ENCODE data around the gene UGP2. TPM values are rescaled to one million over a fixed set of nuclear protein-coding genes. Genes with fewer than 3 reads are reported as not detected.
A peak's percentile ranks its signal among the peaks of the same experiment; 100 is the strongest.

The UGP2 gene
- polyA plus RNA-seq, 3 donors = 22.3 to 71.8 (median 49.9) TPM

DNA sequence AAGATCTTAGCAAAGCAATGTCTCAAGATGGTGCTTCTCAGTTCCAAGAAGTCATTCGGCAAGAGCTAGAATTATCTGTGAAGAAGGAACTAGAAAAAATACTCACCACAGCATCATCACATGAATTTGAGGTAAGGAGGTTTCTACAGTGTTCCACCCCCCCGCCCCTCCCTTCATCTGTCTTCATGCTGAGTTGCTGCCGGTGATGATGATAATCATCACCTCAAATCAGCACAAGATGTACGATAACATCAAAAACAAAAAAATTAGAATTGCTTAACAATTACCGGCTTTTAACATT, 14.6 kb downstream of the UGP2 start:
- intact Hi-C loops (cut with micrococcal nuclease) = no loop called here
- H3K27ac Mint-ChIP-seq = peak overlapping the region in 5 of 7 donors; percentile 4 to 69 (median 32)
- H3K27me3 ChIP-seq (ENCODE audit: control insufficient read depth in 2 of 2, insufficient read depth in 2 of 2, low read length in 2 of 2) = no peaks in the 10 kb centered on the region
- peaks cover 65% of the 10 kb centered on the region for H3K79me2 ChIP-seq (ENCODE audit: insufficient read depth, low read length)
- peak in 2 of 3 donors; percentile 6 to 46 for DNase-seq
- H3K4me3 Mint-ChIP-seq = no peak overlapping the region
- H3K27ac ChIP-seq (ENCODE audit: low read depth in 1 of 2, low read length in 2 of 2) = peak overlapping the region in 1 of 2 donors; percentile 43
- no peak overlapping the region for H3K4me2 ChIP-seq (replicated peaks; ENCODE audit: extremely low read depth, low read length, poor library complexity, severe bottlenecking)
- no peaks in the 10 kb centered on the region for H3K27me3 Mint-ChIP-seq (ENCODE audit: low read depth in 3 of 3)
- no peak overlapping the region for H3K4me3 ChIP-seq (replicated peaks in 1 of 3; ENCODE audit: low read depth in 2 of 3, low read length in 3 of 3)
- H3K9ac ChIP-seq (ENCODE audit: insufficient read depth, low read length, poor library complexity, severe bottlenecking) = no peak overlapping the region
- H3K36me3 ChIP-seq (replicated peaks in 1 of 2; ENCODE audit: control insufficient read depth in 1 of 2, insufficient read depth in 2 of 2, low read length in 2 of 2) = peaks cover 22 to 39% of the 10 kb centered on the region in 2 donors
- peaks cover 27 to 29% of the 10 kb centered on the region in 2 donors for H3K4me1 ChIP-seq (ENCODE audit: control insufficient read depth in 1 of 2, insufficient read depth in 2 of 2, low read length in 2 of 2)
- no peaks in the 10 kb centered on the region for H3K9me3 Mint-ChIP-seq
- H4K20me1 ChIP-seq (ENCODE audit: insufficient read depth, low read length) = peaks cover 67% of the 10 kb centered on the region
- H3K9me3 ChIP-seq (replicated peaks in 1 of 2; ENCODE audit: control insufficient read depth in 1 of 2, insufficient read depth in 1 of 2, low read length in 2 of 2) = no peaks in the 10 kb centered on the region
- peaks cover 46% of the 10 kb centered on the region for H3K4me1 Mint-ChIP-seq
- no CpG with 5 or more reads among the region's 5 CpGs for WGBS (ENCODE audit: insufficient coverage)
- peaks cover 32 to 53% of the 10 kb centered on the region in 2 donors for H3K36me3 Mint-ChIP-seq
- TF ChIP-seq CTCF (IDR thresholded peaks at IDR 0.05) = no peak
- H2AFZ ChIP-seq (ENCODE audit: insufficient read depth, low read depth, low read length, poor library complexity, severe bottlenecking) = no peak overlapping the region

DNA sequence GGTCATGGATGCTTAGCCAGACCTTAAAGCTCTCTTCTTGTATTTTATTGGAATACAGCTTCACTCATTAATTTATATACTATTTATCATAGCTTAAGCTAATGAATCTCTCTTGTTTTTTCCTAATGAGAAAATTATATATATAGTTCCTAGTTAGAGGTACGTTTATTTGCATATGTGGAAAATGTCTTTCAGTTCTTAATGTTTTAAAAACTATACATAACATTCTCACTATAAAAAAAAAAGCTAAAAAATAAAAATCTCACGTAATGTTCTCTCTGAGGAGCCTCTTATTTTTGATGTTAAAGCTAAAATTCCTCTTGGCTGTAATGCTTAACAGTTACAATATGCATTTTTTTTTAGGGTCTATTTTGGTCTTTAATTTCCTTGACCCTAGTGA, 16.6 kb downstream of the UGP2 start:
- H3K36me3 ChIP-seq (replicated peaks in 1 of 2; ENCODE audit: control insufficient read depth in 1 of 2, insufficient read depth in 2 of 2, low read length in 2 of 2) = peaks cover 41 to 60% of the 10 kb centered on the region in 2 donors
- no CpG with 5 or more reads among the region's 2 CpGs for WGBS (ENCODE audit: insufficient coverage)

More for the DNA sequence above, 16.6 kb downstream of the UGP2 start:
- intact Hi-C loops (cut with micrococcal nuclease) = no loop called here
- no peaks in the 10 kb centered on the region for H3K27me3 Mint-ChIP-seq (ENCODE audit: low read depth in 3 of 3)
- H3K4me2 ChIP-seq (replicated peaks; ENCODE audit: extremely low read depth, low read length, poor library complexity, severe bottlenecking) = no peak overlapping the region
- no peaks in the 10 kb centered on the region for H3K9me3 Mint-ChIP-seq
- peaks cover 53% of the 10 kb centered on the region for H4K20me1 ChIP-seq (ENCODE audit: insufficient read depth, low read length)
- no peak overlapping the region for H3K27ac Mint-ChIP-seq
- no peak for DNase-seq
- no peaks in the 10 kb centered on the region for H3K9me3 ChIP-seq (replicated peaks in 1 of 2; ENCODE audit: control insufficient read depth in 1 of 2, insufficient read depth in 1 of 2, low read length in 2 of 2)
- no peak for TF ChIP-seq CTCF (IDR thresholded peaks at IDR 0.05)
- H2AFZ ChIP-seq (ENCODE audit: insufficient read depth, low read depth, low read length, poor library complexity, severe bottlenecking) = no peak overlapping the region
- H3K4me1 Mint-ChIP-seq = peaks cover 30% of the 10 kb centered on the region
- H3K36me3 Mint-ChIP-seq = peaks cover 47 to 74% of the 10 kb centered on the region in 2 donors
- no peak overlapping the region for H3K4me3 ChIP-seq (replicated peaks in 1 of 3; ENCODE audit: low read depth in 2 of 3, low read length in 3 of 3)
- H3K4me3 Mint-ChIP-seq = no peak overlapping the region
- H3K27ac ChIP-seq (ENCODE audit: low read depth in 1 of 2, low read length in 2 of 2) = no peak overlapping the region
- H3K9ac ChIP-seq (ENCODE audit: insufficient read depth, low read length, poor library complexity, severe bottlenecking) = no peak overlapping the region
- H3K27me3 ChIP-seq (ENCODE audit: control insufficient read depth in 2 of 2, insufficient read depth in 2 of 2, low read length in 2 of 2) = no peaks in the 10 kb centered on the region
- peaks cover 50% of the 10 kb centered on the region for H3K79me2 ChIP-seq (ENCODE audit: insufficient read depth, low read length)
- H3K4me1 ChIP-seq (ENCODE audit: control insufficient read depth in 1 of 2, insufficient read depth in 2 of 2, low read length in 2 of 2) = peaks cover 16 to 22% of the 10 kb centered on the region in 2 donors
